ENCODE measurements around the gene DBNDD1. TPM values are rescaled to one million over a fixed set of nuclear protein-coding genes. Genes with fewer than 3 reads are reported as not detected.

The DBNDD1 gene
- total and polyA plus RNA-seq, 12 donors: 0.72 to 6.8 (median 4.1) TPM

DNA sequence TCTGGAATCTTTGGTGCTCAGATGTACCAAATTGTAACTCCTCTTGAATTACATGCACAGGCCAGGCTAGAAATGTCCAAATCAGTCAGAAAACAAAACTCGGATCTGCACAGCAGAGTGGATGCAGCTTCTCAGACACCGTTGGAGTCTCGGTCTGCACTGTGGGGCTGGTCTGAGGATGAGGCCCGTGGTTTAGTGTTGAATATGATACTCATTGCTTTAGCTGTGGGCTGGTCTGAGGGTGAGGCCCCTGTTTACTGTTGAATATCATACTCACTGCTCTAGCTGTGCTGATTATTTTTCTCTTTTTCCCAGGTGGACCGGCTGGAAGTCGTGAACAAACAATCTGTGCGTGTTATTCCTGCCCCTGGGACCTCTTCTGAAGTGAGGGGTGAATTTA is 35.0 kb downstream of the DBNDD1 start:
- ATAC-seq: no peak
- TF ChIP-seq, protein P1, sequence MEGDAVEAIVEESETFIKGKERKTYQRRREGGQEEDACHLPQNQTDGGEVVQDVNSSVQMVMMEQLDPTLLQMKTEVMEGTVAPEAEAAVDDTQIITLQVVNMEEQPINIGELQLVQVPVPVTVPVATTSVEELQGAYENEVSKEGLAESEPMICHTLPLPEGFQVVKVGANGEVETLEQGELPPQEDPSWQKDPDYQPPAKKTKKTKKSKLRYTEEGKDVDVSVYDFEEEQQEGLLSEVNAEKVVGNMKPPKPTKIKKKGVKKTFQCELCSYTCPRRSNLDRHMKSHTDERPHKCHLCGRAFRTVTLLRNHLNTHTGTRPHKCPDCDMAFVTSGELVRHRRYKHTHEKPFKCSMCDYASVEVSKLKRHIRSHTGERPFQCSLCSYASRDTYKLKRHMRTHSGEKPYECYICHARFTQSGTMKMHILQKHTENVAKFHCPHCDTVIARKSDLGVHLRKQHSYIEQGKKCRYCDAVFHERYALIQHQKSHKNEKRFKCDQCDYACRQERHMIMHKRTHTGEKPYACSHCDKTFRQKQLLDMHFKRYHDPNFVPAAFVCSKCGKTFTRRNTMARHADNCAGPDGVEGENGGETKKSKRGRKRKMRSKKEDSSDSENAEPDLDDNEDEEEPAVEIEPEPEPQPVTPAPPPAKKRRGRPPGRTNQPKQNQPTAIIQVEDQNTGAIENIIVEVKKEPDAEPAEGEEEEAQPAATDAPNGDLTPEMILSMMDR (IDR thresholded peaks at IDR 0.05): no peak
- H3K27me3 ChIP-seq: no peaks in the 10 kb centered on the region

DNA sequence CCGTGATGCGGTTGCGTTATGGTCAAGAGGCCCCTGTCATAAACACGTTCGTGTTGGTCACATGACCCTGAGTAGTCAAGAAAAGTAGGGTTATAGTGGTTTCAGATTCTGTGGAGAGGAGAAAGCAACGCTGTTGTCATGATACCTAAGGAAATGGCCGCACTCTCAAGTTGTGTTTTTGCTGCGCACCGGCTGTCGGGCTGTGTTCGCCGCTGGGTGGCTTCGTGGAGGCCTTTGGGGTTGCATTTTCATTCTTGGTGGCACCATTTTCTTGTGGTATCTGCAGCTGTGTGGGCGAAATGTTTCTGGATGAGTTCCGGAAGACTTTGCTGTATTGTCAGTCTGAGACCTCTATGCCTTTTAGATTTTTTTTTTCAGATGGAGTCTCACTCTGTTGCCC is 35.7 kb downstream of the DBNDD1 start:
- Histone ChIP-seq H3K4me3 (no peak overlapping the region), H3K36me3 (peaks cover 3 to 97% (median 52%) of the 10 kb centered on the region in 9 donors), H3K4me1 (no peaks in the 10 kb centered on the region), H3K27me3 (no peaks in the 10 kb centered on the region), H3K9me3 (no peaks in the 10 kb centered on the region), H3K27ac (no peak overlapping the region)
- TF ChIP-seq, protein P1 (IDR thresholded peaks at IDR 0.05): no peak
- DNase-seq: no peak
- no peak for ATAC-seq
- WGBS, 2 donors: 90 to 97% methylated on average over 15 of the region's 15 CpGs
- intact Hi-C loops (cut with DNase I): no loop called here

More for the DNA sequence above, 35.0 kb downstream of the DBNDD1 start:
- Histone ChIP-seq H3K27ac (no peak overlapping the region), H3K36me3 (peaks cover 3 to 97% (median 45%) of the 10 kb centered on the region in 9 donors), H3K9me3 (no peaks in the 10 kb centered on the region), H3K4me1 (no peaks in the 10 kb centered on the region), H3K4me3 (no peak overlapping the region)
- intact Hi-C loops (cut with DNase I): no loop called here
- 95 to 97% methylated on average over 7 of the region's 7 CpGs for WGBS, 2 donors
- no peak for DNase-seq

DNA sequence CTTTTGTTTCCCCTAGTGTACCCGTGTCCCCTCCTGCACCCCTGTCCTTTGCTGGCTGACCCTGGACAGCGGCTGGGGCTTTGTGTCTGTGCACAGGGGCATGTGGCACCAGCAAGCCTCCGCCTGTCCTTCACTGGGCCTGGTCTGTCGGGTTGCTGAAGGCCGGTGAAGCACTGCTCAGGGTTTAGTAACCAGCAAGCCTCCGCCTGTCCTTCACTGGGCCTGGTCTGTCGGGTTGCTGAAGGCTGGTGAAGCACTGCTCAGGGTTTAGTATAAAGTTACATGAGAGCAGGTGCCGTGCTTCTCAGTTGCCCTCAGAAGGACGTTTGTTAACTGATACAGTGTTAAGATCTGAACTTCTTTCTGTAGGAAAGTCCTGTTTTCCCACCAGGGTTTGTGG is 36.9 kb downstream of the DBNDD1 start:
- WGBS, 2 donors: 92 to 93% methylated on average over 9 of the region's 9 CpGs
- Histone ChIP-seq H3K27ac (no peak overlapping the region), H3K4me3 (no peak overlapping the region), H3K4me1 (no peaks in the 10 kb centered on the region), H3K36me3 (peaks cover 3 to 98% (median 53%) of the 10 kb centered on the region in 9 donors), H3K27me3 (no peaks in the 10 kb centered on the region), H3K9me3 (no peaks in the 10 kb centered on the region)
- ATAC-seq (no peak), DNase-seq (no peak)
- intact Hi-C loops (cut with DNase I): no loop called here
- TF ChIP-seq, protein P1 (IDR thresholded peaks at IDR 0.05): no peak

DNA sequence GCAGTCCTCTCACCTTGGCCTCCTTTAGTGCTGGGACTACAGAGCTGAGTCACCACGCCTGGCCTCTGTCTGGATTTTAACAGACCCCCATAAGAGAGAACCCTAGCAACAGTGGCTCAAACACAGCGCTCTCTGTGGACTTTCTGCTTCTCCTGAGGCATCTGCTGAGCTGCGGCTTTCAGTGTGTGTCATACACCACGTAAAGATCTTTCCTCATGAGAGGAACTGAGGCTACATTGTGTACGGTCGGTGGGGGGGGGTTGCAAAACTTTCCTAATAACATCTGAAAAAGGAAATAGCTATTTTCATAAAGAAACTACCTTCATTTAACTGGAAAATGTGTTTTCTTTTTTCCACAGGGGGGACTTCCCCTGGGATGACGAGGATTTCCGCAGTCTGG is 37.8 kb downstream of the DBNDD1 start:
- Histone ChIP-seq H3K9me3 (no peaks in the 10 kb centered on the region), H3K36me3 (peaks cover 3 to 93% (median 48%) of the 10 kb centered on the region in 9 donors), H3K4me1 (no peaks in the 10 kb centered on the region), H3K27me3 (no peaks in the 10 kb centered on the region), H3K4me3 (no peak overlapping the region), H3K27ac (no peak overlapping the region)
- no peak for ATAC-seq
- DNase-seq: no peak
- TF ChIP-seq, protein P1 (IDR thresholded peaks at IDR 0.05): no peak
- WGBS, 2 donors: 86 to 90% methylated on average over 8 of the region's 8 CpGs
- intact Hi-C loops (cut with DNase I): no loop called here
